ENCODE data around the gene SLC13A2. TPM values are rescaled to one million over a fixed set of nuclear protein-coding genes. Genes with fewer than 3 reads are reported as not detected.

SLC13A2 gene
- total and polyA plus RNA-seq, 2 of the 4 experiments (the other 2 are of a cell fraction) = not detected

- Histone ChIP-seq H2AK5ac (ENCODE audit: low read depth, low read length) (no peak overlapping the region), H4K20me1 (ENCODE audit: insufficient read depth, low read length) (no peaks in the 10 kb centered on the region; the same call in 1 of the 2 replicates), H3K4me3 (ENCODE audit: insufficient read depth, low read depth, low read length) (no peak overlapping the region), H3K9ac (ENCODE audit: low read depth, low read length) (no peak overlapping the region), H3K18ac (ENCODE audit: low read depth, low read length) (no peak overlapping the region), H4K8ac (ENCODE audit: low read depth in 2 of 2, low read length in 2 of 2) (no peak overlapping the region), H3K23ac (ENCODE audit: low read depth, low read length) (no peak overlapping the region), H4K91ac (ENCODE audit: insufficient read depth, low read depth, low read length) (no peak overlapping the region), H2AFZ (replicated peaks; ENCODE audit: low read length, poor library complexity) (no peak overlapping the region), H3K27me3 (ENCODE audit: control insufficient read depth, insufficient read depth, low read length) (peaks cover 39% of the 10 kb centered on the region), H3K36me3 (ENCODE audit: control insufficient read depth, insufficient read depth, low read length) (no peaks in the 10 kb centered on the region), H3K56ac (ENCODE audit: extremely low read depth, insufficient read depth, low read length) (no peak overlapping the region), H3K4ac (ENCODE audit: low read depth, low read length) (no peak overlapping the region), H2BK5ac (ENCODE audit: low read depth, low read length, poor library complexity, severe bottlenecking) (no peak overlapping the region), H2BK15ac (ENCODE audit: low read depth, low read length) (no peak overlapping the region), H2BK20ac (ENCODE audit: low read depth, low read length) (no peak overlapping the region), H3K14ac (replicated peaks; ENCODE audit: low read depth, low read length) (no peak overlapping the region), H3K27ac (ENCODE audit: insufficient read depth, low read length) (no peak overlapping the region), H3K9me1 (ENCODE audit: insufficient read depth, low read length) (no peaks in the 10 kb centered on the region), H2AK9ac (replicated peaks; ENCODE audit: low read depth, low read length, poor library complexity) (no peak overlapping the region), H3K79me1 (ENCODE audit: low read depth in 1 of 2, low read length in 2 of 2) (no peaks in the 10 kb centered on the region), H3K9me3 (ENCODE audit: control insufficient read depth, insufficient read depth, low read length) (no peaks in the 10 kb centered on the region), H3K4me2 (ENCODE audit: low read depth, low read length) (no peak overlapping the region), H4K5ac (ENCODE audit: low read depth, low read length) (no peak overlapping the region), H2BK120ac (ENCODE audit: low read depth, low read length) (no peak overlapping the region), H3K4me1 (ENCODE audit: control insufficient read depth, insufficient read depth, low read length) (no peaks in the 10 kb centered on the region)
- ATAC-seq (ENCODE audit: low read depth) (no peak), DNase-seq (no peak)
- dilution Hi-C loops (cut with HindIII; ENCODE audit: low sequenced_read_pairs, unreplicated experiment) = no loop called here
- in situ Hi-C loops (cut with MboI; ENCODE audit: low sequenced_read_pairs) = no loop called here
- ChIA-PET CTCF (no interaction called here), POLR2A (ENCODE audit: unreplicated experiment) (no interaction called here)
- TF ChIP-seq MAZ (IDR thresholded peaks at IDR 0.05; ENCODE audit: borderline replicate concordance, low read depth, low read length) (no peak), RCOR1 (IDR thresholded peaks at IDR 0.05; ENCODE audit: insufficient replicate concordance, low read length) (no peak), USF2 (IDR thresholded peaks at IDR 0.05; ENCODE audit: low read depth, low read length) (no peak), SMC3 (IDR thresholded peaks at IDR 0.05; ENCODE audit: low read depth, low read length) (no peak), FOS (IDR thresholded peaks at IDR 0.05; ENCODE audit: low read depth, low read length) (no peak), BHLHE40 (IDR thresholded peaks at IDR 0.05; ENCODE audit: low read depth, low read length) (no peak), RFX5 (IDR thresholded peaks at IDR 0.05; ENCODE audit: low read depth, low read length) (no peak), ELK1 (IDR thresholded peaks at IDR 0.05; ENCODE audit: borderline replicate concordance, low read depth, low read length) (no peak), CHD1 (IDR thresholded peaks at IDR 0.05; ENCODE audit: low read depth, low read length) (no peak), CTCF (conservative IDR thresholded peaks at IDR 0.05; ENCODE audit: low read depth, low read length) (no peak), MAFK (IDR thresholded peaks at IDR 0.05; ENCODE audit: low read depth, low read length) (no peak), RAD21 (IDR thresholded peaks at IDR 0.05; ENCODE audit: low read length) (no peak), CEBPB (IDR thresholded peaks at IDR 0.05; ENCODE audit: low read depth, low read length) (no peak), MXI1 (IDR thresholded peaks at IDR 0.05; ENCODE audit: borderline replicate concordance, low read depth, low read length) (no peak), POLR2A (IDR thresholded peaks at IDR 0.05; ENCODE audit: low read depth, low read length) (no peak), NFE2L2 (IDR thresholded peaks at IDR 0.05; ENCODE audit: low read depth, low read length) (no peak)
- no CpG with 5 or more reads among the region's 5 CpGs for WGBS, 2 experiments (ENCODE audit: extremely low coverage in 2 of 2, insufficient read length in 1 of 2)
- intact Hi-C loops (cut with micrococcal nuclease) = no loop called here
- BruUV-seq (replicated peaks) = no TSS peak
Observed at GRCh38 chr17:28519236-28519635, 45.8 kb downstream of the SLC13A2 start.
